Large intestine (tissue), 3 donors: ENCODE measurements around the gene RAI1. TPM values are rescaled to one million over a fixed set of nuclear protein-coding genes. Genes with fewer than 3 reads are reported as not detected.
A peak's percentile ranks its signal among the peaks of the same experiment; 100 is the strongest.

Experiments used
- DNase-seq, 2 donors: peaks; one replicate each; pipeline versions ENCODE4 v3.0.0 to v3.0.0-alpha.2; 2013
- H3K27ac ChIP-seq: one replicate; pipeline ENCODE4 v1.5.1; 2013; ENCODE audit warnings: low read length
- H3K27me3 ChIP-seq: 2 replicates; pipeline ENCODE4 v1.6.1; 2013; ENCODE audit warnings: low read length; ENCODE audit not compliant: control insufficient read depth, insufficient read depth
- H3K36me3 ChIP-seq: 2 replicates; pipeline ENCODE4 v1.6.1; 2013; ENCODE audit warnings: low read length; ENCODE audit not compliant: control insufficient read depth, insufficient read depth
- H3K4me1 ChIP-seq: one replicate; pipeline ENCODE4 v1.6.1; 2013; ENCODE audit warnings: low read length; ENCODE audit not compliant: control insufficient read depth, insufficient read depth
- H3K4me3 ChIP-seq: one replicate; pipeline ENCODE4 v1.5.1; 2013; ENCODE audit warnings: low read length
- H3K9me3 ChIP-seq: one replicate; pipeline ENCODE4 v1.6.1; 2013; ENCODE audit warnings: mild to moderate bottlenecking, low read depth, low read length, moderate library complexity; ENCODE audit not compliant: control insufficient read depth
- WGBS: methylation state at CpG from one replicate; pipeline ENCODE4 v1.1.5; 2013; ENCODE audit warnings: low lambda C conversion rate; ENCODE audit not compliant: insufficient coverage; 5-methylcytosine and 5-hydroxymethylcytosine counted together
- polyA plus RNA-seq: library from polyadenylated mRNA; unstranded; fragments of 120-200 nt; gene quantifications from one replicate; pipeline ENCODE4 v1.2.1, GENCODE V29; 2013

RAI1 gene
- polyA plus RNA-seq, 1 donor = 26.2 TPM

DNA sequence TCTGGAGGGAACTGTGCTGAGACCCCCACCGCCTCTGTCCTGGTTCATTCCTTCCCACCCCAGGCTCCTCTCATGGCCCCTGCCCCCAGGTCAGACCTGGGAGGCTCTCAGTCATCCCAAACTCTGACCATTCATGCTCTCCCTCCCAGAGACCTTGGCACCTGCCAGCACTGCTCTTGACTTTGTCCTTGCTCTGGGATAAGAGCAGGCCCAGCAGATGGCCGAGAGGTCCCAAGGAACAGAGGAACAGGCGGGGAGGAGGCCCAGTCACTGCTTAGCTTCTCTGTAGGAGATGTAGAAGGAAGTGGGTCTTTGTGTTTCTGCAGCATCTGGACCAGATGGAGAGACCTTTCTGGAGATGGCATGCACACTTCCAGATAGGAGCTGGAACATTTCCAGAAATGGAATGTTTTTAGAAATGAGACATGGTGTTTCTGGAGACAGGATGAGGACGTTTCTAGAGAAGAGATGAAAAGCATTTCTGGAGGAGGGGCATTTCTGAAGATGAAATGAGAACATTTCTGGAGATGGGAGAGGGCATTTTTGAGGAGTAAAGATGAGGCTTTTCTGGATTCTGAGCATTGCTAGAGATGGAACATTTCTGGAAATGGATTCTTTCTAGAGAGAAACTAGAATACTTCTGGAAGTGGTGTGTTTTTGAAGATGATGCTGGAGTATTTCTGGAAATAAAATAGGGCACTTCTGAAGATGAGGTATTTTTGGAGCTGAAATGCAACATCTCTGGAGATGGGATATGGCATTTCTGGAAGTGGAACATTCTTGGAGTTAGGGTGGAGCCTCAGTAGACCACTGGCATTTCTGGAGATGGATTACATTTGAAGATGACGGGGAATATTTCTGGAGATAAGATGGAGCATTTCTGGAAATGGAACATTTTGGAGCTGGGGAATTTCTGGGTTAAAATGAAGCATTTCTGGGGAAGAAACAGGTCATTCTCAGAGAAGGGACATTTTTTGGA, 55.2 kb downstream of the RAI1 start:
- 73% methylated on average over 2 of the region's 5 CpGs for WGBS
- Histone ChIP-seq H3K4me1 (peaks cover 41% of the 10 kb centered on the region), H3K36me3 (peaks cover 6% of the 10 kb centered on the region), H3K4me3 (no peak overlapping the region), H3K27me3 (no peaks in the 10 kb centered on the region), H3K9me3 (peaks cover 2% of the 10 kb centered on the region), H3K27ac (no peak overlapping the region)
- DNase-seq = no peak

DNA sequence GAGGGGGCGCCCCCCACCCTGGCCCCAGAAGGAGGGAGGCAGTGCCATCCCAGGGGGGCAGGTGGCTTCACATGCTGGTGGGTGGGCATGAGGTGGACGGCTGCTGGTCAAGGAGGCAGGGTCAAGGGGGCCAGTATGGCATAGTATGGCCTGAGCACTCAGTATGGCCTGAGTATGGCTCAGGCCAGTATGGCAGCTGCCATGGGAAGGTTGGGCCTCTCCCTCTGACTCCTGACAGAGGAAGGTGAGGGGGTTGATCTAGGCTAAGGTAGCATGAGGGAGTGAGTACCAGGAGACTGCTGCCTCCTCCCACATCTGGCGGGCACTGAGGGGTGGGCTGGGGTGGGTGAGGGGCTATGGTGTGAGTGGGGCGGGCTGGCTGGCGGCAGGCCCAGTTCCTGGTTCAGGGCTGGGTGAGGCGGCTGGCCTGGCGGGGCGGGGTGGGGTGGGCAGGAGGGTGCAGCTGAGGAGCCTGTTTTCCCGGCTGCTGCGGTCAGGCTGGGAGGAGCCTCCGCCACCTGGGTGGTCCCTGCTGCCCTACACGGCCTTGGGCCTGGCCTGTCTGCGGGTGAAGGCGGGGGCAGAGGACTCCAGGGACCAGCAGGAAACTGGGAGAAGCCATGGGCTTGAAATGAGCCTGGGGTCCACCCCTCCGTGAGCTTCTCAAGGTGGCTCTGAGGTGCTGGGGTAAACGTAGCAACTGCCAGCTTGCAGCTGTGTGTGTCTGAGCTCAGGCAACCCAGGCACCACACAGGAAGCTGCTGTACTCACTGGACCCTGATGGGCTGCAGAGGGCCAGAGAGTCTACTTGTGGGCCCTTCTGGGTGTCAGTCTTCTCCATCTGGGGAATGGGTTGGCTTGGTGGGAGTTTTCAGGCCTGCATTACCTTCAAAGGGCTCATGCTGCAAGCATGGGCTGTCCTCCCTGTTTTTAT, 57.0 kb downstream of the RAI1 start:
- no peaks in the 10 kb centered on the region for H3K27me3 ChIP-seq
- peak in 1 of 2 donors; percentile 55 for DNase-seq
- H3K9me3 ChIP-seq = peaks cover 2% of the 10 kb centered on the region
- peaks cover 46% of the 10 kb centered on the region for H3K4me1 ChIP-seq
- peak overlapping the region; percentile 45 for H3K27ac ChIP-seq
- no peak overlapping the region for H3K4me3 ChIP-seq
- WGBS = no CpG with 5 or more reads among the region's 16 CpGs
- H3K36me3 ChIP-seq = no peaks in the 10 kb centered on the region

DNA sequence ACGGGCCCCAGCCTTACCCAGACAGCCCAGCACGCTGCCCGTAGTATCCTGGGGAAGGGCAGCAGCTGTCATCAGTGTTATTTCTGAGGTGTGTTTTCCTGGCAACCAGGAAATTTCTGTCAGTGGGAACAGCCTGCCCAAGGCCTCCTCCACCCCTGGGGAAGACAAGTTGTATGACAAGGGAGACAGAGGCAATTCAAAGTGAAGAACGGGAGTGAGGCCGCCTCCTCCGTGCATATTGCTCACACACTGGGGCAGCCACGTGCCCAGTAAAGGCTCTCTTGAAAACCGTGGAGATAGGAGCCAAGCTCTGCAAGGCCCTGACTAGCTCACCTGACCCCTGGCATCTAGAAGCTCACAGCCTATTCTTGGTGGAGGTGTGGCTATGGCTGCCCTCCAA, 57.6 kb downstream of the RAI1 start:
- H3K4me1 ChIP-seq = peaks cover 46% of the 10 kb centered on the region
- peaks cover 2% of the 10 kb centered on the region for H3K9me3 ChIP-seq
- H3K4me3 ChIP-seq = no peak overlapping the region
- peak in 1 of 2 donors; percentile 48 for DNase-seq
- WGBS = no CpG with 5 or more reads among the region's 8 CpGs
- H3K36me3 ChIP-seq = no peaks in the 10 kb centered on the region
- peak overlapping the region; percentile 40 for H3K27ac ChIP-seq
- H3K27me3 ChIP-seq = no peaks in the 10 kb centered on the region

DNA sequence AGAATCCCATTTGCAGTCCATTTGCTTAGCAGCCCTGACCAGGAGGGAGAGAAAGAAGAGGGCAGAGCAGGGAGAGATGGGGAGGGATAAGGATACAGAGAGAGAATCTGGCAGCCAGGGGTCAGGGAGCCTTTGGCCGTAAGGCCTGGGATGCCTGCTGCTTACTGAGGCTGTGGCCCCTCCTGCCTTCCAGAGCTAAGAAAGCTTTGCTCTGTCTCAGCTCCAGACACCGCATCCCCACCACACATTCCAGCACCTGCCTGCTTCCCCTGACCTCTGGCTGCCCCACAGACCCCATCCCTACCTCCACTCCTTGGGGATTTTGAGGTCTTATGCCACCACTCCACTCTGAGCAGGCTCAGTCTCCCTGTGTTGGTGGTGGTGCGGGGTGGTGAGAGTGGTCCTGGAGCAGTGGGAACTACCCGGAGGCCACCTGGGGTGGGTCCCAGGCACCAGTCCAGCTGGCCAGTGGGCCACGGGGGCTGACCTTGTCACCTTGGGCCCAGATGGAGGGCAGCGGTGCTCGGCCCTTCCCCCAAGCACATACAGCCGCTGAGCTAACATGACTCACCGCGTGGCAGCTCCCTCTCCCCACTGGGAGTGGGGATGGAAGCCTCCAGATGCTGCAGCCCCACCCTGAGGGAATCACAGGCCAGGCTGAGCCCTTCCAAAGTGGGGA, 58.3 kb downstream of the RAI1 start:
- H3K36me3 ChIP-seq = no peaks in the 10 kb centered on the region
- H3K27ac ChIP-seq = peak overlapping the region; percentile 18
- no peaks in the 10 kb centered on the region for H3K27me3 ChIP-seq
- H3K4me3 ChIP-seq = no peak overlapping the region
- WGBS = no CpG with 5 or more reads among the region's 10 CpGs
- H3K9me3 ChIP-seq = peaks cover 2% of the 10 kb centered on the region
- H3K4me1 ChIP-seq = peaks cover 46% of the 10 kb centered on the region
- peak in 1 of 2 donors; percentile 43 for DNase-seq

DNA sequence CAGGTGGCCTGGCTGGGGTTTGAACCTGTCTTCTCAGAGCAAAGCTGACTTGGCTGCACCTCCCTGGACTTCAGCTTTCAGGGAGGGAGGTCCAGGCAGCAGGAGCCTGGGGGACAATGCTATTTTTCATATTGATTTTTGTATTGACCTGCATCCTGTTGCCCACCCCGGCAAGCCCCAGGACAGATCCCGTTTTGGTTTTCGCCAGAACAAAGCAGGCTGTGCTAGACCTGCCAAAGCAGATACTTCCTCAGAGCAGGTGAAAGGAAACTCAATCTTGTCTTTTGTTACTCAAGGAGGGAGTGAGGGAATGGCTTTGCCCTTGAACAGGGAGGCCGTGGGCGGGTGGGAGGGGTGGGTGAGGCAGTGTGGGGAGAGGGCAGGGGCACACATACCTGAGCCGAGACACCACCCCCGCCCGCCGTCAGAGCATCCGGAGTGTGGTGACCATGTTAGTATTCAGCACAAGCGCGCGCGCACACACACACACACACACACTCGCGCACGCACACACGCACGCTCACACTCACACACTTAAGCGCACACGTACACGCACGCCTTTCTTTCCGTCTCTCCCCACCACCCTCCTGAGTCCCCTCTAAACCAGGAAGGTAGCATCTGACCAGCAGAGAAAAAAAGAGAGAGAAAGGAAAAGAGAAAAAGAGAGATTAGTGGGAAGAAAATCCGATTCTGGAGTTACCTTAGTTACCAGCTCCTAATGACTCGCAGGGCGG, 59.5 kb downstream of the RAI1 start:
- DNase-seq = peak; percentile 56 to 61
- H3K4me3 ChIP-seq = no peak overlapping the region
- no CpG with 5 or more reads among the region's 27 CpGs for WGBS
- peaks cover 1% of the 10 kb centered on the region for H3K36me3 ChIP-seq
- peaks cover 2% of the 10 kb centered on the region for H3K9me3 ChIP-seq
- peaks cover 46% of the 10 kb centered on the region for H3K4me1 ChIP-seq
- H3K27me3 ChIP-seq = no peaks in the 10 kb centered on the region
- peak overlapping the region; percentile 30 for H3K27ac ChIP-seq

DNA sequence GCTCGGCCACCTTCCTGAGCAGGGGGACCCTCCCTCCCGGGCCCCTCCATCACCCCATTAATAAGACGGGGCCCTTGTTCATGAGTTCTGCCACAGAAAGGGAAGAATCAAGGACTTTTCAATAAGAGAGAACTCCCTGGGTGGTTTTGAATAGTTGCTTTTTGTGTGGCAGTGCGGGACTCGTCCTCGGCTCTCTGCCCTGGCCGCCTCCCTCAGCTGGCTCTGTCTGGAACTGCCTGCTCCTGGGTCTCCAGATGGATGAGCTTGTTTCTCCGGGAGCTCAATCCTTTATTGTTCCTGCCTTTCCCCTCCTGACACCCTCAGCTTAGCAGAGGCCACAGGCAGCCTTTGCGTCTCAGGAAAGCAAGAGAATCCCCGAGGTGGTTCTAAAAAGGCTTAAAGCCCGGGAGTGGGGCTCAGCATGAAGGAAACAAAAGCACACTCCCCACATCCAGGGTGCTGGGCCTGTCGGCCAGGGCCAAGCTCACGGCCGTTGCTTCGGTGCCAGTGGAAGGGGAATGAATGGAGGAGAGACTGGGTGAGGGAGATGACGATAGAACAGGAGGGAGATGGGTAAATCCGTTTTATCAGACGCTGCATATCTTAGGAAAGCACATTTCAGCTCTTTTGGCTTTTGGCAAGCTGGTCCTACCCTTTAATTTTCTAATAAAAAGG, 60.2 kb downstream of the RAI1 start:
- no peaks in the 10 kb centered on the region for H3K27me3 ChIP-seq
- peak overlapping the region; percentile 30 for H3K27ac ChIP-seq
- H3K4me3 ChIP-seq = no peak overlapping the region
- no peak for DNase-seq
- peaks cover 46% of the 10 kb centered on the region for H3K4me1 ChIP-seq
- WGBS = 93% methylated on average over 6 of the region's 18 CpGs
- peaks cover 2% of the 10 kb centered on the region for H3K9me3 ChIP-seq
- peaks cover 5% of the 10 kb centered on the region for H3K36me3 ChIP-seq

DNA sequence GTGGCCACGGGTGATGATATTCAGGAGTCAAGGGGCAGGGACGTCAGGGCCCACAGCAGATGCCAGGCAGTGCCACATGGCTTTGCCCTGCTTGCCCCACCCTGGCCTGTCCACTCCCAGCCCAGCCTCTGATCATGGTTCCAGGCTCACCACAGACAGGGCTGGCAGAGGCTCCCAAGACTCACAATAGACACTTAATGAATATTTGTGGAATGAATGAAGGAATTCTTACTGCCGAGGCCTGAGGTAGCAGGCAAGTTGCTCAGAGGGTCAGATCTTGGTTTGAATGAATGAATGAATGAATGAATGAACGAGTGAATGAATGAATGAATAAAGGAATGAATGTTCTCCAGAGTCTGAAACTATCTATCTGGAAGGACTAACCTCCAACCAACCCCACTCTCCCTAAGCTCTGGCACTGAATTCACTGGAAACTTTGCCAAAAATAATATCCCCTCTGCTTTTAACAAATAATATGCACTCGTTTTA, 60.9 kb downstream of the RAI1 start:
- Histone ChIP-seq H3K27ac (no peak overlapping the region), H3K9me3 (peaks cover 2% of the 10 kb centered on the region), H3K4me3 (no peak overlapping the region), H3K27me3 (no peaks in the 10 kb centered on the region), H3K4me1 (peaks cover 46% of the 10 kb centered on the region), H3K36me3 (peaks cover 5% of the 10 kb centered on the region)
- 80% methylated on average over 1 of the region's 5 CpGs for WGBS
- no peak for DNase-seq

DNA sequence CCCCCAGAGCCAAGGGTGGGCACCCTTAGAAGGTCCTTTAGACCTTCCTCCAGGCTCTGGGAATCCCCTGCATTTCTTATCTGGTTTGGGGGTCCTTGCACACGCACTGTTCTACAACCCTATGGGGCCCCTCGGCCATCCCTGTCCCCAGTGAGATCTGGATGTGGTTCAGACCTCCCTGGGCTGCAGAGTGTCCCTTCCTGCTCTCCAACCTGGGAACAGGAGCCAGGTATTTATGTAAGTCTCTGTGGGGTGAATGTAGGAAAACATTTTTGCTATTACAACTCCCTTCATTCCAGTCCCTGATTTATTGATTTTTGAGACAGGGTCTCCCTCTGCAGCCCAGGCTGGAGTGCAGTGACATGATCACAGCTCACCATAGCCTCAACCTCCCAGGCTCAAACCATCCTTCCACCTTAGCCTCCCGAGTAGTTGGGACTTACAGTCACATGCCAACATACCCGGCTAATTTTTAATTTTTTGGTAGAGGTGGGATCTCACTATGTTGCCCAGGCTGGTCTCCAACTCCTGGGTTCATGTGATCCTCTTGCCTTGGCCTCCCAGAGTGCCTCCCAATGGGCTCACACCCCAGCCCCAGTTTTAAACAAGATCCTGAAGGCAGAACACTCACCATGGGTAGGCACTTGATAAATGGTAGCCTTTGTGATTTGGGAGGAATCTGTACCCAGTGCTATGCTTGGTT, 61.6 kb downstream of the RAI1 start:
- Histone ChIP-seq H3K4me3 (no peak overlapping the region), H3K27ac (no peak overlapping the region), H3K9me3 (peaks cover under 1% of the 10 kb centered on the region), H3K27me3 (no peaks in the 10 kb centered on the region), H3K4me1 (peaks cover 40% of the 10 kb centered on the region), H3K36me3 (peaks cover 5% of the 10 kb centered on the region)
- DNase-seq = no peak
- WGBS = no CpG with 5 or more reads among the region's 4 CpGs
